HG03442 (cell line): Measurements from ENCODE around the gene TK2.
"Not testable (repeated sequence)": the region's sequence is repeated elsewhere in the genome, so short reads cannot be mapped to it uniquely, and the experiment has no call there.

Experiments
- ATAC-seq: cut with Tn5 transposase; IDR thresholded peaks from one replicate; pipeline ENCODE4 v1.9.1; 2021; ENCODE audit warnings: mild to moderate bottlenecking, moderate library complexity; ENCODE audit not compliant: unreplicated experiment

The TK2 gene

GRCh38 chr16:66471264-66471663, 78.7 kb downstream of the TK2 start:
- ATAC-seq: no peak

GRCh38 chr16:66470556-66470955, 79.4 kb downstream of the TK2 start:
- no peak for ATAC-seq

GRCh38 chr16:66469947-66470546, 79.9 kb downstream of the TK2 start:
- no peak for ATAC-seq

GRCh38 chr16:66469291-66469946, 80.5 kb downstream of the TK2 start:
- no peak for ATAC-seq

- ATAC-seq: no peak
Observed at GRCh38 chr16:66468321-66468965, 81.5 kb downstream of the TK2 start.

GRCh38 chr16:66467611-66468010, 82.3 kb downstream of the TK2 start:
- ATAC-seq: no peak

- ATAC-seq: not testable (repeated sequence)
Observed at GRCh38 chr16:66466636-66467035, 83.3 kb downstream of the TK2 start.

GRCh38 chr16:66465946-66466345, 84.0 kb downstream of the TK2 start:
- ATAC-seq: not testable (repeated sequence)

- no peak for ATAC-seq
Observed at GRCh38 chr16:66462912-66463311, 87.0 kb downstream of the TK2 start.

- ATAC-seq: no peak
Observed at GRCh38 chr16:66460703-66461102, 89.2 kb downstream of the TK2 start.

GRCh38 chr16:66459878-66460277, 90.0 kb downstream of the TK2 start:
- no peak for ATAC-seq

GRCh38 chr16:66458853-66459252, 91.1 kb downstream of the TK2 start:
- no peak for ATAC-seq

- ATAC-seq: no peak
Observed at GRCh38 chr16:66458292-66458691, 91.6 kb downstream of the TK2 start.
